ENCODE measurements around the gene BTD. TPM values are rescaled to one million over a fixed set of nuclear protein-coding genes. Genes with fewer than 3 reads are reported as not detected.
"Not testable (repeated sequence)": the region's sequence is repeated elsewhere in the genome, so short reads cannot be mapped to it uniquely, and the experiment has no call there.

Gene BTD
- total RNA-seq, 2 experiments from 2014 or later = 3.8 to 4.0 TPM

- ChIA-PET CTCF (no interaction called here), POLR2A (no interaction called here)
Observed at GRCh38 chr3:15595955-15596354, 5.6 kb upstream of the BTD start.

GRCh38 chr3:15601046-15601398 is 523 bp upstream of the BTD start:
- POLR2A ChIA-PET = interaction anchor here (0.9 to 1.3 kb wide), 5 partner anchors 9 to 424 kb away, joined by 3 to 5 read pairs (median 4); no protein-coding TSS in a partner anchor
- ATAC-seq = peak; percentile 4

More at GRCh38 chr3:15595955-15596354, 5.6 kb upstream of the BTD start:
- intact Hi-C loops (cut with micrococcal nuclease) = no loop called here
- DNase-seq (no peak), ATAC-seq (peak; percentile 35)
- TF ChIP-seq CTCF (IDR thresholded peaks at IDR 0.05) = no peak
- no peaks in the 10 kb centered on the region for H3K27me3 Mint-ChIP-seq
- no peak overlapping the region for H3K27ac Mint-ChIP-seq
- H3K36me3 Mint-ChIP-seq (ENCODE audit: low read depth) = peaks cover 12% of the 10 kb centered on the region
- peaks cover 30% of the 10 kb centered on the region for H3K4me1 Mint-ChIP-seq (ENCODE audit: low read depth)
- no peak overlapping the region for H3K4me3 Mint-ChIP-seq
- no peaks in the 10 kb centered on the region for H3K9me3 Mint-ChIP-seq

GRCh38 chr3:15602146-15602536 is 596 bp downstream of the BTD start:
- ATAC-seq = peak; percentile 0
- Mint-ChIP-seq H3K4me1 (ENCODE audit: low read depth) (peaks cover 36% of the 10 kb centered on the region), H3K27ac (peak overlapping the region; percentile 93), H3K36me3 (ENCODE audit: low read depth) (peaks cover 25% of the 10 kb centered on the region), H3K4me3 (peak overlapping the region; percentile 100), H3K9me3 (peaks cover 9% of the 10 kb centered on the region), H3K27me3 (no peaks in the 10 kb centered on the region)
- no peak for DNase-seq
- intact Hi-C loops (cut with micrococcal nuclease) = no loop called here
- TF ChIP-seq CTCF (IDR thresholded peaks at IDR 0.05) = no peak
- ChIA-PET POLR2A (interaction anchor here (0.9 to 1.2 kb wide), 5 partner anchors 8 to 425 kb away, joined by 3 to 5 read pairs (median 3); no protein-coding TSS in a partner anchor), CTCF (interaction anchor here (1.2 to 1.3 kb wide), 2 partner anchors 8 to 10 kb away, joined by 3 to 4 read pairs; no protein-coding TSS in a partner anchor)

More at GRCh38 chr3:15601046-15601398, 523 bp upstream of the BTD start:
- peaks cover 28% of the 10 kb centered on the region for H3K36me3 Mint-ChIP-seq (ENCODE audit: low read depth)
- H3K4me1 Mint-ChIP-seq (ENCODE audit: low read depth) = peaks cover 39% of the 10 kb centered on the region
- peak; percentile 35 for TF ChIP-seq CTCF (IDR thresholded peaks at IDR 0.05)
- CTCF ChIA-PET = interaction anchor here (1.2 to 1.8 kb wide), 3 partner anchors 9 to 11 kb away, joined by 3 to 5 read pairs (median 4); no protein-coding TSS in a partner anchor
- intact Hi-C loops (cut with micrococcal nuclease) = no loop called here
- H3K9me3 Mint-ChIP-seq = peaks cover 9% of the 10 kb centered on the region
- no peaks in the 10 kb centered on the region for H3K27me3 Mint-ChIP-seq
- peak overlapping the region; percentile 100 for H3K4me3 Mint-ChIP-seq
- no peak for DNase-seq
- H3K27ac Mint-ChIP-seq = peak overlapping the region; percentile 93

GRCh38 chr3:15602816-15603215 is 1.3 kb downstream of the BTD start:
- intact Hi-C loops (cut with micrococcal nuclease); DNase-seq; H3K9me3 Mint-ChIP-seq; H3K27me3 Mint-ChIP-seq; ATAC-seq; CTCF ChIA-PET; POLR2A ChIA-PET: not testable (repeated sequence)
- H3K36me3 Mint-ChIP-seq (ENCODE audit: low read depth) = peaks cover 20% of the 10 kb centered on the region
- H3K4me3 Mint-ChIP-seq = peak overlapping the region; percentile 100
- peaks cover 33% of the 10 kb centered on the region for H3K4me1 Mint-ChIP-seq (ENCODE audit: low read depth)
- H3K27ac Mint-ChIP-seq = peak overlapping the region; percentile 93

- H3K27ac Mint-ChIP-seq; H3K4me3 Mint-ChIP-seq; H3K9me3 Mint-ChIP-seq; DNase-seq; H3K27me3 Mint-ChIP-seq; POLR2A ChIA-PET; intact Hi-C loops (cut with micrococcal nuclease); ATAC-seq: not testable (repeated sequence)
- Mint-ChIP-seq H3K4me1 (ENCODE audit: low read depth) (peaks cover 19% of the 10 kb centered on the region), H3K36me3 (ENCODE audit: low read depth) (peaks cover 17% of the 10 kb centered on the region)
- CTCF ChIA-PET = interaction anchor here (0.8 to 1.1 kb wide), 2 partner anchors 26 to 34 kb away, joined by 3 read pairs; no protein-coding TSS in a partner anchor
Observed at GRCh38 chr3:15604584-15604983, 3.0 kb downstream of the BTD start.

GRCh38 chr3:15606434-15606891 is 4.9 kb downstream of the BTD start:
- Mint-ChIP-seq H3K4me3 (no peak overlapping the region), H3K27me3 (no peaks in the 10 kb centered on the region), H3K27ac (no peak overlapping the region), H3K4me1 (ENCODE audit: low read depth) (peaks cover 11% of the 10 kb centered on the region), H3K36me3 (ENCODE audit: low read depth) (peaks cover 16% of the 10 kb centered on the region), H3K9me3 (peaks cover 9% of the 10 kb centered on the region)
- POLR2A ChIA-PET = interaction anchor here (1.8 kb wide), 1 partner anchor 29 kb away, joined by 6 read pairs; no protein-coding TSS in a partner anchor
- intact Hi-C loops (cut with micrococcal nuclease) = no loop called here
- DNase-seq = no peak
- CTCF ChIA-PET = interaction anchor here (0.8 to 1.7 kb wide), 2 partner anchors 18 to 201 kb away, joined by 3 to 7 read pairs; no protein-coding TSS in a partner anchor
- no peak for ATAC-seq
- no peak for TF ChIP-seq CTCF (IDR thresholded peaks at IDR 0.05)

All from activated CD8-positive, alpha-beta T cell treated with anti-CD3 and anti-CD28 coated beads for 36 hours (primary cell).